ENCODE results near the gene LRRC4B.

Gene LRRC4B

DNA sequence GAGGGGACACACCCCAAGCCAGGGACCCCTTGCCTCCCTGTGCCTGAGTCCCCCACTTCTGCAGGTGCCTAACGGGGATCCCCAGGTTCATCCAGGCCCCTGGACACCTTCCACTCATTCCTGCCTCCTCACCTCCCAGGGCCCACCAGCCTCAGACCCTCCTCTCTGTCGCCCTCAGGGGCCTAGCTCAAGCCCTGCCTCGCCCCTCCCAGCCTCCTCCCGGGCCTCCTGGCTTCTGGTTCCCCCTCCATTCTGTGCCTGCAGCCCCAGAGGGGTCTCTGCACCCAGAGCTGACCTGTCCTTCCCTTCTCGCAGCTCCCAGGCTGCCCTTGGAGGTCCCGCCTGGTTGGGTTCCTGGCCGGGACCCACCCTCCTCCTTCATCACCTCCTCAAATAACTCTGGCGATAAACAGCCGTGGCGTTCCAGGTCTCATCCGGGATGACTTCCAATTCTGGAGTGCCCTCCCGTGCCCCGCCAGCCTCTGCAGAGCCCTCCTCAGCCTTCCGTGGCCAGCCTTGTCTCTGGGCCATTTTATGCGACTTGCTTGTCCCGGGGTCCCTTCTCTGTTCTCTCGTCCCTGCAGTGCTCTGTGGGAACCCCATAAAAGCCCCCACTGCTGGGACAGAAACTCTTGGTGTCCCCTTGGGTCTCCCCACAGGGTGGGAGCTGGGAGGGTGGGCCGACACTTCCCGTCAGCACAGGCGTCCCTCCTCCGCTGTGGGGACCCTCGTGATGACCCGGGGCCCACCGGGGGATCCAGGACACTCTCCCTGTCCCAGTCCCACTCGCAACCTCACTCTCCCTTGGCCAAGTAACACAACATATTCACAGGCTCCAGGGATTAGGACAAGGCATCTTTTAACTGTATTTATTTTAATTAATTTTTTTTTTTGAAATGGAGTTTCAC lies 66.4 kb downstream of the LRRC4B start:
- DNase-seq, result no peak

DNA sequence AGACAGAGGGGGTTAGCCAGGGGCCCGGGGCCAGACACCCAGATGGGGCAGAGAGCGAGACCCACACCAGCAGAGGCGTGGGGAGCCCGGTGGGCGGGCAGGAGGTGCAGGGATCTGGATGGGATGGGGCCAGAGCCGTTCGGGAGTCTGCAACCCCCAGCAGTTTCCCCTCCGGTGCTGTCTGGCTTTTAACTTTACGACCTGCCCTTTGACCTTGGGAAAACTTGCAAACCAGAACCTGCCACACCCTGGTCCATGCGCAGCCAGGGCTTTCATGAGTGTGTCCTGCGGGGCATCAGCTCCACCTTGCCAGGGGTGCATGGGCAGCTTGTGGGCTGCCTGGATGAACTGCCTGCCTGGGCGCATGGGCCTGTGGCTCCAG lies 67.1 kb downstream of the LRRC4B start:
- no peak for DNase-seq

DNA sequence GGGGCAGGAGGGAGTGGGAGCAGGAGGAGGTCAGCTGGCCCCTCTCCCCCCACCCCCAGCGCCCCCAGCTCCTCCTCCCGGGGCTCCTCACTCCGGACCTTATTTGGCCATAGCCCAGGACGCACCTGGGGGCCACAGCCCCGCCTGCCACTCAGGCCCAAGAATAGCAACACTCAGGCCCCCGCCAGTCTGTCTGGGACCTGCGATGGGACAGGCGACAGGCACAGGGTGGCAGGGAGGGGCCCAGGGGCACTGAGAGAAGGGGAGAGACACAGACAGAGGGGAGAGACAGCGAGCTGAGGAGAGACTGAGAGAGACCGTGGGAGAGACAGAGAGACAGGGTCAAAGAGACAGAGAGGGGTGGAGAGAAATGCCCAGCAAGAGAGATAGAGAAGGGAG lies 67.5 kb downstream of the LRRC4B start:
- no peak for DNase-seq

DNA sequence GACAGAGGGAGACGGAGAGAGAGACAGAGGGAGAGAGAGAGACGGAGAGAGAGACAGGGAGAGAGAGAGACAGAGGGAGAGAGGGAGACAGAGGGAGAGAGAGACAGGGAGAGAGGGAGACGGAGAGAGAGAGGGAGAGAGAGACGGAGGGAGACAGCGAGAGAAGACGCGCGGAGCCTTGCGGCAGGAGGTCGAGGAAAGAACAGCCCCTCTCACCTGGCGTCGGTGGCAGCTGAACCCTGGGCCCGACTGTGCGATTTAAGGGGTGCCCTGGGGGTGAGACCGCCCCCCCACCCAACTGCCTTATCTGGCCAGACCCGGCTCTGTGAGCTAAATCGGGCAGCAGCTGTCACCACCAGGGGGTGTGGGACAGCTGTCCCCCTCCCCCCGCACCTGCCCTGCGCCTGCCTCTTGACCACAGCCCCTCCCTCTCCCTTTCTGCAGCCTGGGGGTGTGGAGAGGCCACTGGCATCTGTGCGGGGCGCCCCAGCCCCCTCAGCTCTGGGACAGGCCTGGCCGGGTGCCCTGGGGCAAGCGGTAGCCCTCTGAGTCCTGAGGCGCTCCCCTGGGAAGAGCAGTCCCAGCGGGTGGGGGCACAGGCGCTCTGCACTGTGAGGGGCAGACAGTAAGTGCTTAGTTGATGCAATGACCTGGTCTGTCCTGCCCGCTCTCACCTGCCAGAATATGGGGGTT lies 68.0 kb downstream of the LRRC4B start:
- DNase-seq, result no peak

DNA sequence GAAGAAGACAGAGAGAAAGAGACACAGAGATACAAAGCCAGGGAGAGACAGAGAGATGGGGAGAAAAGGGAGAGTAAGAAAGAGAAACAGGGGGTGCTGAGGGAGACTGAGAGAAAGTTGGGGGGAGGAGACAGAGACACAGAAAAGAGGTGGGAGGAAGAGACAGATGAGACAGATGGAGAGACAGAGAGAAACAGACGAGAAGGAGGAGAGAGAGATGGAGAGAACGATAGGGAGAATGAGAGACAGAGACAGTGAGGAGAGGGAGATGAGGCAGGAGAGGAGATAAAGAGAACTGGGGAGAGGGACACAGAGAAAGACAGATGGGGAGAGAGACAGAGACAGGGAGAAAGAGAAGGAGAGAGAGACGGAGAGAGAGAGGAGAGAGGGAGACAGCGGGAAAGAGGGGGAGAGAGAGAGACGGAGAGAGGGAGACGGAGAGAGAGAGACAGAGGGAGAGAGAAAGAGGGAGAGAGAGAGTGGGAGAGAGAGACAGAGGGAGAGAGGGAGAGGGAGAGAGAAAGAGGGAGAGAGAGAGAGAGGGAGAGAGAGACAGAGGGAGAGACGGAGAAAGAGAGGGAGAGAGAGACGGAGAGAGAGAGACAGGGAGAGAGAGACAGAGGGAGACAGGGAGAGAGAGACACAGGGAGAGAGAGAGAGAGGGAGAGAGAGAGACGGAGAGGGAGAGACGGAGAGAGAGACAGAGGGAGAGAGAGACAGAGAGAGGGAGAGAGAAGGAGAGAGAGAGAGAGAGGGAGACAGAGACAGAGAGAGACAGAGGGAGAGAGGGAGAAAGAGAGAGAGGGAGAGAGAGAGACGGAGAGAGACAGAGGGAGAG lies 69.8 kb downstream of the LRRC4B start:
- DNase-seq, result no peak

DNA sequence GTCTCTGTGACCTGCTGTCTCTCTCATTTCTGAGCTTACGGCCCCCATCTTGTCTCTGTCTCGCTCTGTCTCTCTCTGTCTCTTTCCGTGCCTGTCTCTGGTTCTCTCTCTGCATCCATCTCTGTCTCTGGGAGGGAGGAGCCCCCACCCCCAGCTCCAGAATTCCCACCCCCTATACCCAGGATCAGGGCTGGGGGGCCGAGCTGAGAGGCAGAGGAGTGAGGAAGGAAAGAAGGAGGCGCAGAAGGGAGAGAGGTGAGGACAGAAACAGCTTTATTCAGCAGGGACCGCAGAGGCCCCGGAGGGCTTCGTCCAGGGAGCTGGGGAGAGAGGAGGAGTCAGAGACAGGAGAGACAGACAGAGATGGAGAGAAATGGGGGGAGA lies 71.2 kb downstream of the LRRC4B start:
- no peak for DNase-seq

DNA sequence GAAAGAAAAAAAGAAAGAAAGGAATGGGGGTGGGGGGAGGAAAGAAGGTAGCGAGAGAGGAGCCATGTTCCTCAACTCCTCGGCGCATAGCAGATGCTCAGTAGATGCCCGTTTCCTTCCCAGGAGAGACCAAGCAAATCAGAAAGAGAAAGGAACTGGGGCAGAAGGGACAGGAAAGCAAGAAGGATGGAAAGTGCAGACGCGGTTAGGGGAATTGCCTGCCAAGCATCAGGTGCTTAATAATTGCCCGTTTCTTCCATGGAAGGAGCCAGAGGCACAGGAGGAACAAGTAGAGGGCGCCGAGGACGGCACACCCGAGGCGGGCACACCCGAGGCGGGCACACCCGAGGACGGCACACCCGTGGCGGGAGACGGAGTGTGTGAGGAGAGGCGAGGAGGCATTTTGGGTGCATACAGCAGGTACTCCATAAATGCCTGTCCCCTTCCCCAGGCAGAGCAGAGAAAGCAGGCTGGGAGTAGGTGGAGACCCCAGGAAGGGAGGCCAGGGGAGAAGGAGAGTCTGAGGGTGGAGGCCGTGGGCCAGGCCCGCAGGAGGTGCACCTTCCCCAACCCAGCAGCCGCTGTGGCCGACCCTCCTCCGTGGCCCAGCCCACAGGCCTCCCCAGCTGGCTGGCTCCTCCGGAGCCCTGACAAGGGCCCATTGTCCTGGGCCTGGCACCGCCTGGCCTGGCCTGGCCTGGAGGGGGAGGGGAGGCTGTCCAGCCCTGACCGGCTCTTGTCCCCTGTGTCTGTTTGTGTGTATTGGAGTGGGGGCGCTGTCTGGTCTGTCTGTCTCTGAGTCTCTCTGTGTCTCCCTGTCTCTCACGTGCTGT lies 71.8 kb downstream of the LRRC4B start:
- no peak for DNase-seq

DNA sequence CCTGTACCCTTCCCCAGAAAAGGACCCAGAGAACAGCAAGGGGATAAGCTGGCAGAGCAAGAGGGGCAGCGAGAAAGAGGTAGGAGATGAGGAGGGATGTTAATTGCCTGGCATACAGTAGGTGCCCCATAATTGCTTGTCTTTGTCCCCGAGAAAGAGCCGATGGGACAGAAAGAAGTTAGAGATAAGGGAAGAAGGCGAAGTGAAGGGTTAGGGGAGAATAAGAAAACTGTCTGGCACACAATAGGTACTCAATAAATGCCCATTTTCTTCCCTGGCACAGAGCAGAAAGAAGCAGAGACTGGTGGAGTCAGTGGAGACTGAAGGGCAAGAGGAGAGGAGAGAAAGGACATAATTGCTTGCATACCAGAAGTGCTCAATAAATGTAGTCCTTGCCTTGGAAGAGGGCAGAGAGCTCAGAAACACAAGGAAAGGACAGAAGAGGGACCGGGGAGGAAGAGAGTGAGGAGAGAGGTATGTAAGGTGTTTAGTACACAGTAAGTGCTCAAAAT lies 73.2 kb downstream of the LRRC4B start:
- DNase-seq, result no peak

DNA sequence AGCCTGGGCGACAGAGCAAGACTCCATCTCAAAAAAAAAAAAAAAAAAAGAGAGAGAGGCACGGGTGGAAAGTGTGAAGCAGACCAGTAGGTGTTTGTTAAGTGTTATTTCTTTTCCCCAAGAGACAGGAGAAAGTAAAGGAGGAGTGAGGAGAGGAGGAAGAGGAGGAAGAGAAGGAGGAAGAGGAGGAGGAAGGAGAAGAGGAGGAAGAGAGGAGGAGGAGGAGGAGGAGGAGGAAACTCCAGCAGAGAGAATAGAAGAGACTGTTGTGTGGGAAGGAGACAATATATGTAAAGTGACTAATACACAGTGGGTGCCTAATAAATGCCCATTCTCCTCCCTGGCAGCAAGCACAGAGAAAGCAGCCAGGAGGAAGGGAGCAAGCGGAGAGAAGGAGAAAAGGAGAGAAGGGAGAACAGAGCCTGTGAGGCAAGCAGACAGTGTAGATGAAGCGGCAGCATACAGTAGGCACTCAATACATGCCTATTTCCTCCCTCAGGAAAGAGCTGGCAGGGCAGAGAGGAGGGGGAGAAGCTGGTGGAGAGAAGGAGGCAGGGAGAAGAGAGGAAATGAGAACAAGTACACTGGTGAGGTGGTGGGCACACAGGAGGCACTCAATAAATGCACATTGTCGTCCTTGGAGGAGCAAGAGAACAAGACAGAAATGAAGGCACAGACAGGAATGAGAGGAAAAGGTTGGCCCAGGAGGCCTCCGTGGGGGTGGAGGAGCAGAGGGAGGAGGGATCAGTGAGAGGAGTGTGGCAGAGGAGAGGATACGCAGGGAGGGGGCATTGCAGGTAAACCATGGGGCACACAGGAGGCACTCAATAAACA lies 73.8 kb downstream of the LRRC4B start:
- no peak for DNase-seq

DNA sequence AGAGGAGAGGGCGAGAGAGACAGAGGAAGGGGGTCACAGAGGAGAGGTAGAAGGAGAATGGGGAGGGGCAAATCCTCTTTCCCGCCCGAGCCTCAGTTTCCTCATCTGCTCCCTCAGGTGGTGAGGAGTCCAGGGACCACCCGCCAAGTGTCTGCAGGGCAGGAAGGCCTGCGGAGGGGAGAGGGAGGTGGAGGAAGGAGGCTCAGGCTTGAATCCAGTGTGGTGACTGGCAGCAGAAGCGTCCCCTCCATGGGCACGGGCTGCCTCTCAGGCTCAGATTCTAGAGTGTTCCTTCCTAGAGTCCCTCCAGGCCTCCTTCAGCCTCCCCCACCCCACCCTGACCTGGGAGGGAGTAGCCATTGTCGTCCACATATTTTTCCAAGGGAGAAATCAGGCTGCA lies 75.1 kb downstream of the LRRC4B start:
- DNase-seq, result no peak

DNA sequence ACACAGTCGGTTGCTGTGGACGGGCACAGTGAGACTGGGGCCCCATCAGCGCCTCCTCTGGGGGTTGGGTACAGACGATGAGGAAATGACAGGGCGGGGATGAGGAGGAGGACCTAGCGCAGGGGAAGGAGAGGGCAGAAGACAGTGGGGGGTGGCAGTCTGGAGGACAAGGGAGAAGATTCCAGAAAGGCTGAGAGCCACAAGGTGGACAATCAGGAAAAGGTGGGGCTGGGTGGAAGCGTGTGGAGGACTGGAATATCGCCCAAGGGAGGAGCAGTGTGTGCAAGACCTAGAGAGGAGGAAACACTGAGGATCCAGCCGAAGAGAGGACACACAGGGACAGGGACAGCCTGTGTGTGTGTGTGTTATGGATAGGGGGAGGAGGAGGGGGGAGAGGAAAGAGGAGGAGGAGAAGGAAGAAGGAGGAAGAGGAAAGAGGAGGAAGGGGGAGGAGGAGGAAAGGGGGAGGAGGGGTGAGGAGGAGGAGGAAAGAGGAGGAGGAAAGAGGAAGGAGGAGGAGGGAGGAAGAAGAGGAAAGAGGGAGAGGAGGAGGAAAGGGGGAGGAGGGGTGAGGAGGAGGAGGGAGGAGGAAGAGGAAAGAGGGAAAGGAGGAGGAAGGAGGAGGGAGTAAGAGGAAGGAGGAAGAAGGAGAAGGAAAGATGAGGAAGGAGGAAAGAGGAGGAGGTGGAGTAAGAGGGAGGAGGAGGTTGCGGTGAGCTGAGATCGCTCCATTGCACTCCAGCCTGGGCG lies 75.8 kb downstream of the LRRC4B start:
- DNase-seq, result no peak

DNA sequence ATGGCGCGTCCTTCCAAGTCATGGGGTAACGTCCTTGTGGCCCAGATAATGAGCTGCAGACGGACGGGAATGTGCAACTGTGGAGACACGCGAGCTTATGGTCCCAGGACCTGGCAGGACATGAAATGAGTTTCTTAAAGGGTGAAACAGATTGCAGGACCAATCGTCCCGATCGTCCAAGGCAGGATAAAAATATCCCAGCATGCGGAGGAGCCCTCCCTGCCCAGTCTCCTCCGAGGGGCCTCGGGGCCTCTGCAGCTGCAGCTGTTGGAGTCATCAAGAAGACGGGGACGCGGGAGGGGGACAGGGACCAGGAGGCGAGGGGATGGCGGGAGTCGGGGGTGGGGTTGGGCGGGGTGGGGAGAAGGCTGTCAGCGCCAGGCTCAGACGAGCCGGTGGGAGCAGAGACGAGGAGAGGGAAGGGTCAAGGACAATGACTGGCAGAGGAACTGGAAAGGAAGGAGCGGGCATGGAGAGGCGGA lies 77.2 kb downstream of the LRRC4B start:
- no peak for DNase-seq

DNA sequence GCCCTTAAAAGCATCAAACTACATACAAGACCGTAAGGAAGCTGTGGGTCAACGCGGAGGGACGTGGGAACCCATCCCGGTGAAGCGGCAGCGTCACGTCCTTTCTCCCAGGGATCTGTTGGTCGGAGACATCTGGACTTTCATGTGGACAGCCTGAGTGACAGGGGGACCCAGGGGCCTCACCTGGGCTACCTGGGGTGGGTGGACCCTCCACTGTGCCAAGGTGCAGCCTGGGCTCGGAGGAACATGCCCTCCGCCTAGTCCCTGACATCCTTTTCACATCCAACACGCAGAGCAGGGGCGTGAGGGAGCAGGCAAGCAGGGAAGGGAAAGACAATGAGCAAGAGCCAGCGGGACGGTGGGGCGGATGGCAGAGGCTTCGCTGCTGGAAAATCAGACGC lies 77.8 kb downstream of the LRRC4B start:
- no peak for DNase-seq

DNA sequence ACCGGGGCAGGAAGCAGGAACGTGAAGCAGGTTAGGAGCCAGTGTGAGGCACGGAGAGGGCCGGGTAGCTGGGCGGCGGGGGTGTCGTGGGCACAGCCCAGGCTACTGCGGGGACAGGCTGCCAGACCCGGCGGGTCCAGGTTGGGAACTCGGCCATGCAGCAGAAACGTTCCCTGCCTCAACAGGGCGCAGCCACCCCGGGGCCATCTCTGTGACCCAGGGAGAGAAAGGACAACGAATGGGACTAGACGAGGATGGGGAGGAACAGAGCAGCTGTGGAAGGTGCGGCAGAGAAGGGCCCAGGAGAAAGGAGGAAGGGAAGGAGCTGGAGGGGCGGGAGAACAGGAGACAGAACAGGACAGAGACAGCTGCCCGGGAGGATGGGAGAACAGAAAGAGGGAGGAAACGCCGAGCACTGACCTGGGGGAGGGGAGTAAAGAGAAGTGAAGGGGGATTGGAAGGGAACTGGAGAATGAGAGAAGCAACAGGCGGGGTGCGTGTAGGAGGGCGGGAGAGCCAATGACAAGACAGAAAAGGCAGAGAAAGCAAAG lies 78.7 kb downstream of the LRRC4B start:
- no peak for DNase-seq

DNA sequence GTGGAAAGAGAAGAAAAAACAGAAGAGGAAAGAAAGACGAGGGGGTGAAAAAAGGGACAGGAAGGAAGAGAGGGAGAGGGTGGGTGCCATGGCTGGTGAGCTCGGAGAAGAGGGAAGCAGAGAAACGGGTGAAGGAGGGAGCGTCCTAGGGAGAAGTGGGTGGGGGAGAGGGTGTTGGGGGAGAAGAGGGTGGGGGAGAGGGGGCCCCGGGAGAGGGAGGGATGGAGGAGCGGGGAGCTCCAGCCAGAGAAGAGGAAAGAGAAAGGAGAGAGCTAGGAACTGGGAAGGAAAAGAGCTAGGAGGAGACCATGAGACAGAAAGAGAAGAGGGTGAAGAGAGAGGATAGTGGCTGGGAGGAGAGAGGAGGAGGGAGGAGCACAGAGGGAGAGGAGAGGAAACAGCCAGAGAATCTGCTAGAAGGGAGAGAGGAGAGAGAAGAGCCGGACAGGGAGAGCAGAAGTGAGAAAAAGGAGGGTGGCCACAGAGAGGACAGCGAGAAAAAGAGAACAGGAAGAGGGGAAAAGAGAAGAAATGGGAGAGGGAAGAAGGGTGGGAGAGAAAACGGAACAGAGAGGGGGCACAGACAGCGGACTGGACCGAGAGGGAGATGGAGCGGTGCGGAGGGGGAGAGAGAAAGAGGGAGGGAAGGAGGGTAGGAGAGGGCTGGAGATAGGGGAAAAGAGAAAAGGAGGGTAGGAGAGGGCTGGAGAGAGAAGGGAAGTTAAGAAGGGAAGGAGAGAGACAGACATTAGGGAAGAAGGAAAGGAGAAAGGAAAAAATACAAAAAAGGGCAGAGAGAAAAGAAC lies 79.6 kb downstream of the LRRC4B start:
- DNase-seq, result no peak

DNA sequence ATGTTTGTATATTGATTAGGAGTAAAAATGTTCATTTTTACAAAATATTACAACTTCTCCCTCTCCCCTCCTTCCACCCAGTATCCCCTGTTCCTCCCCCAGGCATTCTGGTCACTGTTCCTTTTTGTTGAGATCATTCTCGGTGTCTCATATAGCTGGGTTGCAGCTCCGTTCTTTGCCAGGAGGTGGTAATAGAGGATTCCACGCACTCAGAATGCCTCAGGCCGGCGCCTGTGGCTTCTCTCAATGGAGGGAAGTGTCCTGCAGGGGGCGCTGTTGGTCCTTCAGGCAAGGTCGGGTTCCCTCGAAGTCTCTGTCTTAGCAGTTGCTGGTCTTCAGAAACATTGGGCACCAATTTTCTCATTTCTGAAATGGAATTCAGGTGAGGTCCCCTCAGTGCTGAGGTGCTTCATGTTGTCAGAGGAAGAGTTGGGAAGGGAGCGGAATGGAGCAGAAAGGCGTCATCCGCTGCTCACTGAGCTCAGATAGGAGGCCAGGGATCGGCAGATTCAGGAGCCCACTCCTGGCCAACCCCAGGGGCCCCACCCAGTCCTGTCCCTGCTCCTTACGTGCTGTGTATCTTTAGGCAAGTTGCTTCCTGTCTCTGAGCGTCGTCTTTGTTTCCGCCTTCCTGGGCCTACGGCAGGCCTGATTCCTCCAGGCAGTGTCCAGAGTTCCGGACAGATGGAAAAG lies 81.3 kb downstream of the LRRC4B start:
- DNase-seq, result no peak

DNA sequence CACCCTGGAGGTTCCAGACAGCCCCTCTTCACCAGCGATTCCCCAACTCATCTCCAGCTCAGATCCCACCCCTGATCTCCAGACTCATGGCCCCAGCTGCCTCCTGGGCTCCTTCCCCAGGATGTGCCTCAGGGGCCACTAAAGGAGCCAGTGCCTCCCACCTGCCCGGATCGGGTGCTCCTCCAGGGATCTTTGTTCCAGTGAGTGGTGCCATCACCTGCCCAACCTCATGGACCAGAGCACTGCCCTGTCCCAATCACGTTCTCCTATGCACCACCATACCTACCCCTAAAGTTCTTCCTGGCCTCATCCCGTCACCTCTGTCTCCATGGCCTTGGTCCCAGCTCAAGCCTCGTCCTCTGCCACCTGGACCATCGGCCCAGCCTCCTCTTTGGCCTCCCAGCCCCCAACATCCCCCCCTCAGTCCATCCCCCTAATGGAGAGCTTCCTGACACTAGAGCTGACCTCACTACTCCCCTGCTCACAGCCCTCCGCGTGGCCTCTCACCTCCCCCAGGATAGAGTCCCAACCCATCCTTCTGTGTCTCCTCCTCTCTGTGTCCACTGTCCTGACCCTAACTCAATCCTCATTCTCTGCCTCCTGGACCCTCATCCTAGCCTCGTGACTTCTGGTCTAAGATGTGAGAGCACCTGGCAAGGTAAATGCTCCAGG lies 82.8 kb downstream of the LRRC4B start:
- no peak for DNase-seq

DNA sequence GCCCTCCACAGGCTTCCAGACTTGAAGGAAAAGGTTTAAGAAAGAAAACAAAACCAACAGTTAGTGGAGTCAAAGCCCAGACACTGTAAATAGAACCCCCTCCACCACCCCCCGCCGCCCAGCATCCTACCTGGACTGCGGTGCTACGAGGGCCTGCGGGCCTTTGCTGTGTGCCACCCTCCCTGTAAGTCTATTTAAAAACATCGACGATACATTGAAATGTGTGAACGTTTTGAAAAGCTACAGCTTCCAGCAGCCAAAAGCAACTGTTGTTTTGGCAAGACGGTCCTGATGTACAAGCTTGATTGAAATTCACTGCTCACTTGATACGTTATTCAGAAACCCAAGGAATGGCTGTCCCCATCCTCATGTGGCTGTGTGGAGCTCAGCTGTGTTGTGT lies 85.3 kb downstream of the LRRC4B start:
- DNase-seq, result no peak
